HepG2 (cell line): ENCODE data around the gene MICA. TPM values are rescaled to one million over a fixed set of nuclear protein-coding genes. Genes with fewer than 3 reads are reported as not detected.

Experiments used
- ATAC-seq: fragments of 200-7000 bp; cut with Tn5 transposase; 3 replicates; pipeline ENCODE4 v1.9.1; 2020; ENCODE audit warnings: mild to moderate bottlenecking, moderate library complexity
- BruUV-seq: library from RNA; stranded (reverse); fragments of 400-500 nt; replicated peaks from 2 replicates; lab custom pipeline; 2021; lab: Mats Ljungman, UMichigan
- CTCF ChIA-PET: fragments of 300-600 bp; formaldehyde crosslinking; extraction: SDS; loops from one replicate; lab custom pipeline; 2021; ENCODE audit warnings: low total read pairs, inconsistent platforms, low intra/inter-chr PET ratio; lab: Yijun Ruan, JAX
- POLR2A ChIA-PET: fragments of 350-600 bp; sonication (Branson Sonifier 250); formaldehyde crosslinking; loops from one replicate; lab custom pipeline; 2020; ENCODE audit warnings: antibody characterized with exemption, inconsistent platforms; lab: Yijun Ruan, JAX
- DNase-seq: peaks from one replicate; pipeline ENCODE4 v3.0.0-alpha.2; 2015; ENCODE audit warnings: low spot score
- FAIRE-seq: peaks from 3 replicates; lab custom pipeline; 2011; peaks lifted over from hg19 to GRCh38; lab: Jason Lieb, UNC
- H2AFZ ChIP-seq: one replicate; pipeline ENCODE4 v1.6.1; 2011; ENCODE audit warnings: low read length, inconsistent platforms
- H3K27ac ChIP-seq: fragments of 300-600 bp; 3 replicates; pipeline ENCODE4 v1.8.0; 2011; ENCODE audit warnings: mixed run types, mild to moderate bottlenecking, mixed read lengths, low read length, inconsistent platforms; ENCODE audit not compliant: insufficient read depth; ENCODE audit errors: extremely low read length
- H3K27me3 ChIP-seq, 2 experiments: fragments of 200-600 bp in 1 of 2; 2 replicates in 1 of 2; 3 replicates in 1 of 2; pipeline versions ENCODE4 v1.6.0 to v1.8.0; 2011; ENCODE audit warnings: low read length in 2 of 2, mild to moderate bottlenecking in 2 of 2, moderate library complexity in 2 of 2, inconsistent platforms in 1 of 2; ENCODE audit not compliant: insufficient read depth in 2 of 2, control insufficient read depth in 1 of 2
- H3K36me3 ChIP-seq, 2 experiments: fragments of 200-600 bp in 1 of 2; replicated peaks in 1 of 2; 2 replicates in 1 of 2; 3 replicates in 1 of 2; pipeline versions ENCODE4 v1.5.1 to v1.8.0; 2011; ENCODE audit warnings: low read length in 2 of 2, inconsistent platforms in 1 of 2; ENCODE audit not compliant: insufficient read depth in 2 of 2, control insufficient read depth in 1 of 2
- H3K4me1 ChIP-seq: 2 replicates; pipeline ENCODE4 v1.5.1; 2012; ENCODE audit warnings: low read length, inconsistent platforms; ENCODE audit not compliant: insufficient read depth
- H3K4me2 ChIP-seq: 2 replicates; pipeline ENCODE4 v1.6.0; 2011; ENCODE audit warnings: low read depth, low read length, inconsistent platforms
- H3K4me3 ChIP-seq, 3 experiments: fragments of 200-600 bp in 1 of 3; sonication (generic), shearing (Covaris generic) in 1 of 3; replicated peaks in 1 of 3; 2 replicates each; pipeline ENCODE4 v1.5.1; 2011 to 2016; ENCODE audit warnings: low read length in 3 of 3, inconsistent platforms in 2 of 3, low read depth in 2 of 3, mild to moderate bottlenecking in 2 of 3, control low read depth in 1 of 3, mixed read lengths in 1 of 3; ENCODE audit not compliant: insufficient read depth in 1 of 3
- H3K79me2 ChIP-seq: one replicate; pipeline ENCODE4 v1.6.1; 2011; ENCODE audit warnings: low read length, inconsistent platforms; ENCODE audit not compliant: insufficient read depth
- H3K9ac ChIP-seq: 2 replicates; pipeline ENCODE4 v1.6.0; 2011; ENCODE audit warnings: mild to moderate bottlenecking, low read depth, low read length, inconsistent platforms; ENCODE audit not compliant: insufficient read depth
- H3K9me3 ChIP-seq: 2 replicates; pipeline ENCODE4 v1.5.1; 2012; ENCODE audit warnings: mild to moderate bottlenecking, low read length
- H4K20me1 ChIP-seq: 2 replicates; pipeline ENCODE4 v1.6.0; 2011; ENCODE audit warnings: inconsistent platforms, mild to moderate bottlenecking, low read length, moderate library complexity; ENCODE audit not compliant: insufficient read depth
- ATF7 ChIP-seq, 2 experiments: fragments of 450-650 bp in 1 of 2; sonication (generic) in 1 of 2; formaldehyde crosslinking in 1 of 2; IDR thresholded peaks; 2 replicates each; pipeline versions ENCODE4 v1.4.0 to v1.6.1; 2016 to 2020; ENCODE audit warnings: antibody characterized with exemption in 1 of 2, mild to moderate bottlenecking in 1 of 2, missing genetic modification reagents in 1 of 2
- CEBPB ChIP-seq: IDR thresholded peaks from 2 replicates; pipeline ENCODE4 v1.6.1; 2011; ENCODE audit warnings: low read depth, low read length, improper control_type of control experiment, borderline replicate concordance
- CENPT ChIP-seq: sonication (generic); formaldehyde crosslinking; IDR thresholded peaks from 2 replicates; pipeline ENCODE4 v1.8.0; 2022; ENCODE audit warnings: low read depth, mild to moderate bottlenecking, moderate library complexity, missing genetic modification reagents
- HMG20B ChIP-seq: conservative IDR thresholded peaks from 2 replicates; pipeline ENCODE4 v1.6.1; 2016; ENCODE audit warnings: missing genetic modification reagents, missing compliant biosample characterization
- IRF1 ChIP-seq: sonication (generic); formaldehyde crosslinking; IDR thresholded peaks from 2 replicates; pipeline ENCODE4 v1.4.0; 2020; ENCODE audit warnings: low read depth, mild to moderate bottlenecking, missing genetic modification reagents
- NR2F2 ChIP-seq: IDR thresholded peaks from 2 replicates; pipeline ENCODE4 v1.6.1; 2012; ENCODE audit warnings: low read depth, inconsistent platforms, borderline replicate concordance
- ONECUT2 ChIP-seq: sonication (generic); formaldehyde crosslinking; IDR thresholded peaks from 2 replicates; pipeline ENCODE4 v1.4.0; 2020; ENCODE audit warnings: missing genetic modification reagents
- ZBTB33 ChIP-seq: sonication (generic); formaldehyde crosslinking; IDR thresholded peaks from 2 replicates; pipeline ENCODE4 v1.4.0; 2020; ENCODE audit warnings: missing genetic modification reagents
- ZBTB4 ChIP-seq: sonication (generic); formaldehyde crosslinking; IDR thresholded peaks from 2 replicates; pipeline ENCODE4 v1.4.0; 2020; ENCODE audit warnings: missing genetic modification reagents, mild to moderate bottlenecking, borderline replicate concordance
- ZFP82 ChIP-seq: sonication (generic); formaldehyde crosslinking; IDR thresholded peaks from 2 replicates; pipeline ENCODE4 v1.5.1; 2020; ENCODE audit warnings: mild to moderate bottlenecking, missing genetic modification reagents, borderline replicate concordance
- WGBS: methylation state at CpG from one replicate; pipeline ENCODE4 v1.1.6; 2017; ENCODE audit warnings: low lambda C conversion rate; 5-methylcytosine and 5-hydroxymethylcytosine counted together
- in situ Hi-C: cut with HindIII; loops from 2 replicates; pipeline ENCODE4 v1.10.0; 2017; ENCODE audit warnings: low pct_unique_long_range_greater_than_20kb; ENCODE audit not compliant: extremely low pct_ligation_motif_present
- intact Hi-C: fragments of 100-400 bp; cut with micrococcal nuclease; formaldehyde crosslinking; loops from one replicate; pipeline ENCODE4 v1.10.0; 2022; ENCODE audit not compliant: unreplicated experiment
- polyA plus RNA-seq, 8 experiments: library from polyadenylated mRNA; depleted of rRNA in 3 of 8; stranded (reverse) in 7 of 8; unstranded in 1 of 8; fragments of >200 nt; fragmentation: Illumina TruSeq in 4 of 8; extraction: Trizol in 4 of 8; gene quantifications; 2 replicates each; pipeline versions ENCODE4 v1.2.1 to v1.2.3, GENCODE V29; 2011 to 2016; ENCODE audit warnings: low read depth in 4 of 8, missing spikeins in 1 of 8, mixed read lengths in 1 of 8; ENCODE audit not compliant: insufficient read depth in 1 of 8
- total RNA-seq, 5 experiments: library from RNA; depleted of rRNA; stranded (reverse); fragments of >200 nt; fragmentation: Illumina TruSeq; extraction: Trizol; gene quantifications; 2 replicates each; pipeline ENCODE4 v1.2.3, GENCODE V29; 2016; ENCODE audit warnings: low read depth in 1 of 5

The MICA gene
- total and polyA plus RNA-seq, 2 of the 13 experiments (the other 11 are each of a cell fraction or from before 2014, with no cell fraction given) = 21.6 to 38.1 TPM

DNA sequence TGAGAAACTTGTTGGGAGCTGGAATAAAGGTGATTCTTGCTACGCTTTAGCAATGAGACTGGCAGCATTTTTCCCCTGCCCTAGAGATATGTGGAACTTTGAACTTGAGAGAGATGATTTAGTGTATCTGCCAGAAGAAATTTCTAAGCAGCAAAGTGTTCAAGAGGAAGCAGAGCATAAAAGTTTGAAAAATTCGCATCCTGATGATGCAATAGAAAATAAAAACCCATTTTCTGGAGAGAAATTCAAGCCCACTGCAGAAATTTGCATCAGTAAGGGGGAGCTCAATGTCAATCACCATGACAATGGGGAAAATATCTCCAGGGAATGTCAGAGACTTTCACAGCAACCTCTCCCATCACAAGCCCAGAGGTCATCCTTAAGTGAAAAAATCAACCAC lies 35.3 kb downstream of the MICA start:
- BruUV-seq = no TSS peak
- ATAC-seq (no peak), DNase-seq (no peak), FAIRE-seq (no peak)
- Histone ChIP-seq H3K4me2 (no peak overlapping the region), H3K36me3 (no peaks in the 10 kb centered on the region), H3K9me3 (peaks cover 17% of the 10 kb centered on the region), H3K27me3 (peaks cover 0 to 12% of the 10 kb centered on the region in 2 experiments; a peak in 3 of 5 replicates), H3K4me1 (peaks cover 17% of the 10 kb centered on the region), H4K20me1 (no peaks in the 10 kb centered on the region), H3K4me3 (no peak overlapping the region), H3K79me2 (no peaks in the 10 kb centered on the region), H3K9ac (no peak overlapping the region), H3K27ac (no peak overlapping the region), H2AFZ (no peak overlapping the region)
- ChIA-PET POLR2A (no interaction called here), CTCF (interaction anchor here (1.5 kb wide), 1 partner anchor 42 kb away, joined by 4 read pairs; no protein-coding TSS in a partner anchor)
- 6% methylated on average over 2 of the region's 2 CpGs for WGBS
- in situ Hi-C loops = no loop called here
- TF ChIP-seq ZBTB33 (CRISPR knock-in tag) (no peak), IRF1 (CRISPR knock-in tag) (no peak), ATF7 (IDR thresholded peaks at IDR 0.05) (peak; percentile 65), ATF7 (CRISPR knock-in tag; IDR thresholded peaks at IDR 0.05) (no peak), CEBPB (0 out of 2 replicates have a peak, but pooled peaks have one; percentile 33), ONECUT2 (CRISPR knock-in tag) (no peak), ZFP82 (CRISPR knock-in tag) (no peak), ZBTB4 (CRISPR knock-in tag) (no peak), CENPT (CRISPR knock-in tag) (no peak), HMG20B (no peak), NR2F2 (no peak)
- intact Hi-C loops = no loop called here
